HepG2 (cell line): ENCODE data around the gene ROPN1B. TPM values are rescaled to one million over a fixed set of nuclear protein-coding genes. Genes with fewer than 3 reads are reported as not detected.
"Not testable (repeated sequence)": the region's sequence is repeated elsewhere in the genome, so short reads cannot be mapped to it uniquely, and the experiment has no call there.

Source experiments
- FOXA1 ChIP-seq, 2 experiments: fragments of 450-650 bp in 1 of 2; sonication (generic) in 1 of 2; formaldehyde crosslinking in 1 of 2; IDR thresholded peaks; 2 replicates each; pipeline versions ENCODE4 v1.4.0 to v1.6.1; 2016 to 2020; ENCODE audit warnings: missing genetic modification reagents in 1 of 2
- FOXJ3 ChIP-seq: sonication (generic); formaldehyde crosslinking; IDR thresholded peaks from 2 replicates; pipeline ENCODE4 v1.4.0; 2020; ENCODE audit warnings: missing genetic modification reagents, mild to moderate bottlenecking, borderline replicate concordance
- HDAC2 ChIP-seq: sonication (generic); formaldehyde crosslinking; IDR thresholded peaks from 2 replicates; pipeline ENCODE4 v1.4.0; 2020; ENCODE audit warnings: missing genetic modification reagents
- HMG20B ChIP-seq: conservative IDR thresholded peaks from 2 replicates; pipeline ENCODE4 v1.6.1; 2016; ENCODE audit warnings: missing genetic modification reagents, missing compliant biosample characterization
- KAT8 ChIP-seq: IDR thresholded peaks from 2 replicates; pipeline ENCODE4 v1.6.1; 2016; ENCODE audit warnings: missing genetic modification reagents, missing compliant biosample characterization
- MED1 ChIP-seq: sonication (generic); formaldehyde crosslinking; IDR thresholded peaks from 2 replicates; pipeline ENCODE4 v1.4.0; 2020; ENCODE audit warnings: missing genetic modification reagents
- RXRA ChIP-seq: sonication (generic); formaldehyde crosslinking; IDR thresholded peaks from 2 replicates; pipeline ENCODE4 v1.5.1; 2020; ENCODE audit warnings: missing genetic modification reagents
- RXRB ChIP-seq: IDR thresholded peaks from 2 replicates; pipeline ENCODE4 v1.6.1; 2016; ENCODE audit warnings: borderline replicate concordance, missing genetic modification reagents, missing compliant biosample characterization
- SIX1 ChIP-seq: sonication (generic); formaldehyde crosslinking; IDR thresholded peaks from 2 replicates; pipeline ENCODE4 v1.4.0; 2020; ENCODE audit warnings: missing genetic modification reagents, borderline replicate concordance
- SOX13 ChIP-seq, 3 experiments: fragments of 450-650 bp in 1 of 3; sonication (generic) in 1 of 3; formaldehyde crosslinking in 1 of 3; IDR thresholded peaks in 2 of 3; conservative IDR thresholded peaks in 1 of 3; 2 replicates each; pipeline versions ENCODE4 v1.5.0 to v1.6.1; 2016 to 2020; ENCODE audit warnings: antibody characterized with exemption in 1 of 3, mild to moderate bottlenecking in 1 of 3, missing compliant biosample characterization in 1 of 3, missing genetic modification reagents in 1 of 3, moderate library complexity in 1 of 3
- SP5 ChIP-seq: IDR thresholded peaks from 2 replicates; pipeline ENCODE4 v1.6.1; 2016; ENCODE audit warnings: low read depth, borderline replicate concordance
- STAT6 ChIP-seq: sonication (generic); formaldehyde crosslinking; IDR thresholded peaks from 2 replicates; pipeline ENCODE4 v1.4.0; 2020; ENCODE audit warnings: missing genetic modification reagents, mild to moderate bottlenecking, borderline replicate concordance
- TARDBP ChIP-seq: sonication (generic); formaldehyde crosslinking; IDR thresholded peaks from 2 replicates; pipeline ENCODE4 v1.8.0; 2022; ENCODE audit warnings: mild to moderate bottlenecking, missing genetic modification reagents
- TBX2 ChIP-seq: sonication (generic); formaldehyde crosslinking; IDR thresholded peaks from 2 replicates; pipeline ENCODE4 v1.5.0; 2020; ENCODE audit warnings: missing genetic modification reagents, mild to moderate bottlenecking, borderline replicate concordance
- TCF7 ChIP-seq: sonication (generic); IDR thresholded peaks from 2 replicates; pipeline ENCODE4 v1.6.1; 2016; ENCODE audit warnings: antibody characterized with exemption, low read depth
- TEAD3 ChIP-seq: optimal IDR thresholded peaks from 2 replicates; pipeline ENCODE3; 2016; ENCODE audit warnings: borderline replicate concordance
- THAP11 ChIP-seq: IDR thresholded peaks from 2 replicates; pipeline ENCODE4 v1.6.1; 2016; ENCODE audit warnings: missing biosample characterization, missing genetic modification reagents
- ZNF296 ChIP-seq: sonication (generic); formaldehyde crosslinking; conservative IDR thresholded peaks from 2 replicates; pipeline ENCODE4 v1.5.0; 2020; ENCODE audit warnings: mild to moderate bottlenecking, missing genetic modification reagents
- ZNF747 ChIP-seq: sonication (generic); formaldehyde crosslinking; IDR thresholded peaks from 2 replicates; pipeline ENCODE4 v1.8.1; 2023; ENCODE audit warnings: missing genetic modification reagents, mild to moderate bottlenecking, borderline replicate concordance
- polyA plus RNA-seq, 8 experiments: library from polyadenylated mRNA; depleted of rRNA in 3 of 8; stranded (reverse) in 7 of 8; unstranded in 1 of 8; fragments of >200 nt; fragmentation: Illumina TruSeq in 4 of 8; extraction: Trizol in 4 of 8; gene quantifications; 2 replicates each; pipeline versions ENCODE4 v1.2.1 to v1.2.3, GENCODE V29; 2011 to 2016; ENCODE audit warnings: low read depth in 4 of 8, missing spikeins in 1 of 8, mixed read lengths in 1 of 8; ENCODE audit not compliant: insufficient read depth in 1 of 8
- total RNA-seq, 5 experiments: library from RNA; depleted of rRNA; stranded (reverse); fragments of >200 nt; fragmentation: Illumina TruSeq; extraction: Trizol; gene quantifications; 2 replicates each; pipeline ENCODE4 v1.2.3, GENCODE V29; 2016; ENCODE audit warnings: low read depth in 1 of 5
- TF ChIP-seq, protein P1 (sequence below): IDR thresholded peaks from 2 replicates; pipeline ENCODE4 v1.6.1; 2012; ENCODE audit warnings: inconsistent platforms
- TF ChIP-seq, protein P2 (sequence below): IDR thresholded peaks from 2 replicates; pipeline ENCODE4 v1.6.1; 2016
- TF ChIP-seq, protein P3 (sequence below): sonication (generic); formaldehyde crosslinking; conservative IDR thresholded peaks from 2 replicates; pipeline ENCODE4 v1.4.0; 2020; ENCODE audit warnings: mild to moderate bottlenecking, missing genetic modification reagents, moderate library complexity

ROPN1B gene
- total and polyA plus RNA-seq, 2 of the 13 experiments (the other 11 are each of a cell fraction or from before 2014, with no cell fraction given): not detected

DNA sequence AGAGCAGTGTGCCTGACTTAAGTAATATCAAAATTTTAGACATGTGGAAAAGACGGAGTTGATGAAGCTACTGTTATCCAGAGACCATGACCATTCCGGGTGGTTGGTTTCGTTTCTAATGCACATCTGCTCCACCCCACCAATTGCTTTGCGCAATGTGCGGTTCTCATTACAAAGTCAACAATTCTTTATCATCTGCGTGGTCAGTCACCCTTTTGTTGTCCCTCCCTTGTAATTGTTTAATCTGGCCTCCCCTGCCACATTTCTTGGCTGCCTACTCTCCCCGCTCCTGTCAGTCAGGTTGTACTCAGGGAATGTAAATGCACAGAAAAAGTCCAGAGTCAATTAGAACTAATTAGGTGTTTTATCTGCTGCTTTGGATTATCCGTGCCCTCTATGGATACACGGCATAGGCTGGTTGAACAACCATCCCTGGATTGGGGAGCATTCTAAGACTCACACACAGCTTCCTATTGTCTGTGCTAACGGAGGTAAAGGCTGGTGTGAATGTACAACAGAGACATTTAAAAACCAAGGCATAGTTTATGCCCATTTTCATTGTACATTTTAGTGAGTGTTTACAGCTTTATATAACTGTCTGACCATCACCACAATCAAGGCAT lies 33.6 kb upstream of the ROPN1B start (continued):
- TF ChIP-seq SIX1 (CRISPR knock-in tag) (peak; percentile 100), TEAD3 (CRISPR knock-in tag) (peak; percentile 65), STAT6 (CRISPR knock-in tag) (0 out of 2 replicates have a peak, but pooled peaks have one; percentile 36), RXRB (peak; percentile 83), SP5 (CRISPR knock-in tag) (peak; percentile 93), ZNF747 (CRISPR knock-in tag) (peak; percentile 61; the same call in 1 of the 2 replicates), FOXJ3 (0 out of 2 replicates have a peak, but pooled peaks have one; percentile 38), MED1 (CRISPR knock-in tag) (peak; percentile 42; the same call in 1 of the 2 replicates), THAP11 (CRISPR knock-in tag) (0 out of 2 replicates have a peak, but pooled peaks have one; percentile 32), HMG20B (0 out of 2 replicates have a peak, but pooled peaks have one; percentile 40), TBX2 (CRISPR knock-in tag) (peak; percentile 81; the same call in 1 of the 2 replicates), ZNF296 (CRISPR knock-in tag) (peak; percentile 99), FOXA1 (CRISPR knock-in tag; IDR thresholded peaks at IDR 0.05) (peak; percentile 83), RXRA (CRISPR knock-in tag) (peak; percentile 80; the same call in 1 of the 2 replicates), TARDBP (CRISPR knock-in tag) (peak; percentile 61; the same call in 1 of the 2 replicates), KAT8 (0 out of 2 replicates have a peak, but pooled peaks have one; percentile 26), SOX13 (IDR thresholded peaks at IDR 0.05) (peak; percentile 86), SOX13 (CRISPR knock-in tag; conservative IDR thresholded peaks at IDR 0.05 in 1 of 2, IDR thresholded peaks at IDR 0.05 in 1 of 2) (peak in 1 of 2 experiments; percentile 97; a peak in 2 of 4 replicates), HDAC2 (peak; percentile 57; the same call in 1 of the 2 replicates), TCF7 (peak; percentile 42; the same call in 1 of the 2 replicates)
- TF ChIP-seq, protein P1, sequence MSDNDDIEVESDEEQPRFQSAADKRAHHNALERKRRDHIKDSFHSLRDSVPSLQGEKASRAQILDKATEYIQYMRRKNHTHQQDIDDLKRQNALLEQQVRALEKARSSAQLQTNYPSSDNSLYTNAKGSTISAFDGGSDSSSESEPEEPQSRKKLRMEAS: 0 out of 2 replicates have a peak, but pooled peaks have one; percentile 24
- TF ChIP-seq FOXA1 (IDR thresholded peaks at IDR 0.05): not testable (repeated sequence)
- TF ChIP-seq, protein P2, sequence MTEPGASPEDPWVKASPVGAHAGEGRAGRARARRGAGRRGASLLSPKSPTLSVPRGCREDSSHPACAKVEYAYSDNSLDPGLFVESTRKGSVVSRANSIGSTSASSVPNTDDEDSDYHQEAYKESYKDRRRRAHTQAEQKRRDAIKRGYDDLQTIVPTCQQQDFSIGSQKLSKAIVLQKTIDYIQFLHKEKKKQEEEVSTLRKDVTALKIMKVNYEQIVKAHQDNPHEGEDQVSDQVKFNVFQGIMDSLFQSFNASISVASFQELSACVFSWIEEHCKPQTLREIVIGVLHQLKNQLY (CRISPR knock-in tag): peak; percentile 38; the same call in 1 of the 2 replicates
- TF ChIP-seq, protein P3, sequence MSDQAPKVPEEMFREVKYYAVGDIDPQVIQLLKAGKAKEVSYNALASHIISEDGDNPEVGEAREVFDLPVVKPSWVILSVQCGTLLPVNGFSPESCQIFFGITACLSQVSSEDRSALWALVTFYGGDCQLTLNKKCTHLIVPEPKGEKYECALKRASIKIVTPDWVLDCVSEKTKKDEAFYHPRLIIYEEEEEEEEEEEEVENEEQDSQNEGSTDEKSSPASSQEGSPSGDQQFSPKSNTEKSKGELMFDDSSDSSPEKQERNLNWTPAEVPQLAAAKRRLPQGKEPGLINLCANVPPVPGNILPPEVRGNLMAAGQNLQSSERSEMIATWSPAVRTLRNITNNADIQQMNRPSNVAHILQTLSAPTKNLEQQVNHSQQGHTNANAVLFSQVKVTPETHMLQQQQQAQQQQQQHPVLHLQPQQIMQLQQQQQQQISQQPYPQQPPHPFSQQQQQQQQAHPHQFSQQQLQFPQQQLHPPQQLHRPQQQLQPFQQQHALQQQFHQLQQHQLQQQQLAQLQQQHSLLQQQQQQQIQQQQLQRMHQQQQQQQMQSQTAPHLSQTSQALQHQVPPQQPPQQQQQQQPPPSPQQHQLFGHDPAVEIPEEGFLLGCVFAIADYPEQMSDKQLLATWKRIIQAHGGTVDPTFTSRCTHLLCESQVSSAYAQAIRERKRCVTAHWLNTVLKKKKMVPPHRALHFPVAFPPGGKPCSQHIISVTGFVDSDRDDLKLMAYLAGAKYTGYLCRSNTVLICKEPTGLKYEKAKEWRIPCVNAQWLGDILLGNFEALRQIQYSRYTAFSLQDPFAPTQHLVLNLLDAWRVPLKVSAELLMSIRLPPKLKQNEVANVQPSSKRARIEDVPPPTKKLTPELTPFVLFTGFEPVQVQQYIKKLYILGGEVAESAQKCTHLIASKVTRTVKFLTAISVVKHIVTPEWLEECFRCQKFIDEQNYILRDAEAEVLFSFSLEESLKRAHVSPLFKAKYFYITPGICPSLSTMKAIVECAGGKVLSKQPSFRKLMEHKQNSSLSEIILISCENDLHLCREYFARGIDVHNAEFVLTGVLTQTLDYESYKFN (CRISPR knock-in tag): 0 out of 2 replicates have a peak, but pooled peaks have one; percentile 42
